Adrenal gland (tissue), 12 donors: ENCODE results near the gene TFB1M. TPM values are rescaled to one million over a fixed set of nuclear protein-coding genes. Genes with fewer than 3 reads are reported as not detected.

Experiments
- DNase-seq, 7 donors: peaks; one replicate each; pipeline ENCODE4 v3.0.0-alpha.2; 2019 to 2020
- H3K27ac ChIP-seq, 5 donors: fragments of 200-600 bp; sonication (generic) in 4 of 5; 1 replicate in 3 of 5; 2 replicates in 2 of 5; pipeline versions ENCODE4 v1.5.1 to v1.8.0; 2016 to 2020; ENCODE audit warnings: mild to moderate bottlenecking in 1 of 5
- H3K27me3 ChIP-seq: fragments of 200-600 bp; 2 replicates; pipeline ENCODE4 v1.8.0; 2021
- H3K36me3 ChIP-seq, 2 donors: fragments of 200-600 bp; replicated peaks in 1 of 2; 1 replicate in 1 of 2; 2 replicates in 1 of 2; pipeline versions ENCODE4 v1.5.1 to v1.8.0; 2018 to 2022
- H3K4me1 ChIP-seq, 2 donors: fragments of 200-600 bp; replicated peaks in 1 of 2; 1 replicate in 1 of 2; 2 replicates in 1 of 2; pipeline versions ENCODE4 v1.5.1 to v1.8.0; 2018 to 2021
- H3K4me3 ChIP-seq, 4 donors: fragments of 200-600 bp; sonication (generic) in 3 of 4; one replicate each; pipeline ENCODE4 v1.5.1; 2016 to 2018
- H3K9me3 ChIP-seq, 3 donors: fragments of 200-600 bp; sonication (generic) in 1 of 3; replicated peaks in 1 of 3; 1 replicate in 2 of 3; 2 replicates in 1 of 3; pipeline versions ENCODE4 v1.5.1 to v1.8.0; 2016 to 2021
- POLR2A ChIP-seq, 2 donors: fragments of 450-650 bp; IDR thresholded peaks; one replicate each; pipeline ENCODE4 v1.6.1; 2017; ENCODE audit warnings: antibody characterized with exemption in 2 of 2, mild to moderate bottlenecking in 2 of 2, moderate library complexity in 1 of 2
- WGBS, 4 donors: extraction: QIAGEN DNeasy Blood & Tissue Kit in 2 of 4; methylation state at CpG; one replicate each; pipeline versions ENCODE4 v1.1.5 to v1.1.7; 2013 to 2017; 5-methylcytosine and 5-hydroxymethylcytosine counted together
- intact Hi-C, 2 donors: fragments of 100-400 bp; cut with DNase I; formaldehyde crosslinking; loops; one replicate each; pipeline versions ENCODE4 v1.14.1 to v1.15.0; 2022 to 2023
- polyA plus RNA-seq, 3 donors: library from polyadenylated mRNA; stranded (reverse); fragments of 200-250 nt in 2 of 3; fragments of 350-450 nt in 1 of 3; fragmentation: Illumina TruSeq in 1 of 3; extraction: RNeasy Lipid Tissue Mini Kit (QIAGEN cat#74804) in 1 of 3; gene quantifications; one replicate each; pipeline ENCODE4 v1.2.3, GENCODE V29; 2013 to 2014
- total RNA-seq, 9 donors: library from RNA; depleted of rRNA in 4 of 9; stranded (reverse); fragments of >200 nt in 4 of 9; fragments of 120-200 nt in 1 of 9; fragmentation: NEBNext Ultra II Directional in 1 of 9; extraction: Animal tissue kit (Norgen Biotek cat#: 25700) in 1 of 9; gene quantifications; one replicate each; pipeline versions ENCODE4 v1.1.0 to v1.2.4, GENCODE V29; 2013 to 2023
- TF ChIP-seq, protein P1 (sequence below), 6 experiments: fragments of 450-650 bp in 4 of 6; fragments of 200-600 bp in 2 of 6; sonication (generic) in 1 of 6; IDR thresholded peaks; 1 replicate in 5 of 6; 2 replicates in 1 of 6; pipeline versions ENCODE4 v1.5.1 to v1.8.0; 2016 to 2021; ENCODE audit warnings: antibody characterized with exemption in 6 of 6, mild to moderate bottlenecking in 2 of 6, moderate library complexity in 1 of 6
- donor health status: healthy with polysubstance abuse.
- donor health status: Bipolar disorder and iron deficiency.
- donor health status: DM: yes; HTN: yes; CAD: no.
- donor health status: DM: no; HTN: no; CAD: no.
- donor health status: DM: no; HTN: no; CAD: no.
- donor health status: DM: yes; HTN: yes; CAD: no.

The TFB1M gene
- total and polyA plus RNA-seq, 12 donors = 17.1 to 74.8 (median 49.8) TPM

DNA sequence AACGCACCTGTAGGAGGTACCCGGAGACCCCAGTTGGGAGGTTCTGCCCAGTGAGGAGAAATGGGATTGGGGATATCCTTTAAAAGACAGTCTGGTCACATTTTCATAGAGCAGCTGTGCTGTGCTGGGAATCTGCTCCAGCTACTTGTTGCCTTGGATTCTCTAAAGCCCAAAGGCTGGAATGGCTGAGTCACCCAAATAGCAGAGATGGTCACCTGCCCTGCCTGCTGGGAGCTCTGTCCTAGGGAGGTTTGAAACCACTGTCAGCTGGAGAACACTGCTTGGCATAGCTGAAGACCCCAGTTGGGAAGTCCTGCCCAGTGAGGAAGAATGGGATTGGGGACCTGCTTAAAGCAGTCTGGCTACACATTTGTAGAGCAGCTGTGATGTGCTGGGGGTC lies 34.8 kb upstream of the TFB1M start:
- H3K36me3 ChIP-seq = no peaks in the 10 kb centered on the region
- WGBS, 4 donors = 92 to 100% (median 95%) methylated on average over 2 of the region's 2 CpGs
- H3K9me3 ChIP-seq = peaks cover 0 to 2% (median 0%) of the 10 kb centered on the region in 3 donors
- no peaks in the 10 kb centered on the region for H3K4me1 ChIP-seq
- H3K27ac ChIP-seq = no peak overlapping the region
- no peak overlapping the region for H3K4me3 ChIP-seq
- no peaks in the 10 kb centered on the region for H3K27me3 ChIP-seq
- intact Hi-C loops = no loop called here
- DNase-seq = no peak
- TF ChIP-seq, protein P1, sequence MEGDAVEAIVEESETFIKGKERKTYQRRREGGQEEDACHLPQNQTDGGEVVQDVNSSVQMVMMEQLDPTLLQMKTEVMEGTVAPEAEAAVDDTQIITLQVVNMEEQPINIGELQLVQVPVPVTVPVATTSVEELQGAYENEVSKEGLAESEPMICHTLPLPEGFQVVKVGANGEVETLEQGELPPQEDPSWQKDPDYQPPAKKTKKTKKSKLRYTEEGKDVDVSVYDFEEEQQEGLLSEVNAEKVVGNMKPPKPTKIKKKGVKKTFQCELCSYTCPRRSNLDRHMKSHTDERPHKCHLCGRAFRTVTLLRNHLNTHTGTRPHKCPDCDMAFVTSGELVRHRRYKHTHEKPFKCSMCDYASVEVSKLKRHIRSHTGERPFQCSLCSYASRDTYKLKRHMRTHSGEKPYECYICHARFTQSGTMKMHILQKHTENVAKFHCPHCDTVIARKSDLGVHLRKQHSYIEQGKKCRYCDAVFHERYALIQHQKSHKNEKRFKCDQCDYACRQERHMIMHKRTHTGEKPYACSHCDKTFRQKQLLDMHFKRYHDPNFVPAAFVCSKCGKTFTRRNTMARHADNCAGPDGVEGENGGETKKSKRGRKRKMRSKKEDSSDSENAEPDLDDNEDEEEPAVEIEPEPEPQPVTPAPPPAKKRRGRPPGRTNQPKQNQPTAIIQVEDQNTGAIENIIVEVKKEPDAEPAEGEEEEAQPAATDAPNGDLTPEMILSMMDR (IDR thresholded peaks at IDR 0.05) = no peak
- no peak for TF ChIP-seq POLR2A (IDR thresholded peaks at IDR 0.05)

DNA sequence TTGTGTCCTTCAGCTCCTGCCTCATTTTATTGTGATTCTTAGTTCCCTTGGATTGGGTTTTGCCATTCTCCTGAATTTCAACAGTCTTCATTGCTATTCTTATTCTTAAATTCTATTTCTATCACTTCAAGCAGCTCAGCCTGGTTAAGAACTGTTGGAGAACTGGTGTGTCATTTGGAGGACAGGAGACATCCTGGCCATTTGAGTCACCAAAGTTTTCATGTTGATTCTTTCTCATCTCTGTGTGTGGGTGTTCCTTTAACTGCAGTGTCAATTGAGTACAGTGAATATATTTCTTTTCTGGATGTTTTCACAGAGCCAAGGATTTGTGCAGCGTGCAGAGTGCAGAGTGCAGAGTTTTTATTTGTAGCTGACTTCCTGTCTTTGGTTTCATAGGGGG lies 33.5 kb upstream of the TFB1M start:
- H3K4me3 ChIP-seq = no peak overlapping the region
- no peak for TF ChIP-seq POLR2A (IDR thresholded peaks at IDR 0.05)
- TF ChIP-seq, protein P1 (IDR thresholded peaks at IDR 0.05) = no peak
- 87 to 88% (median 88%) methylated on average over 1 of the region's 1 CpG for WGBS, 4 donors
- no peaks in the 10 kb centered on the region for H3K27me3 ChIP-seq
- no peaks in the 10 kb centered on the region for H3K4me1 ChIP-seq
- H3K36me3 ChIP-seq = no peaks in the 10 kb centered on the region
- H3K9me3 ChIP-seq = no peaks in the 10 kb centered on the region
- no peak overlapping the region for H3K27ac ChIP-seq
- no peak for DNase-seq
- intact Hi-C loops = no loop called here

DNA sequence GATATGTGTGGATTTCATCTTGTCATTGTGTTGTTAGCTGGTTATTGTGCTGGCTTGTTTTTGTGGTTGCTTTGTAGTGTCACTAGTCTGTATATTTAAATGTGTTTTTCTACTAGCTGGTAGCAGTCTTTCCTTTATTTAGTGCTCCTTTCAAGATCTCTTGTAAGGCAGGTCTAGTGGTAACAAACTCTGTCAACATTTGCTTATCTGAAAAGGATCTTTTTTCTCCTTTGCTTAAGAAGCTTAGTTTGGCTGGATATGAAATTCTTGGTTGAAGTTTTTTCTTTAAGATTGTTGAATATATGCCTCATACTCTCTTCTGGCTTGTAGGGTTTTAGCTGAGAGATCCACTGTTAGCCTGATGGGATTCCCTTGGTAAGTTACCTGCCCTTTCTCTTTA lies 32.7 kb upstream of the TFB1M start:
- Histone ChIP-seq H3K4me1 (no peaks in the 10 kb centered on the region), H3K36me3 (no peaks in the 10 kb centered on the region), H3K27me3 (no peaks in the 10 kb centered on the region), H3K9me3 (no peaks in the 10 kb centered on the region), H3K4me3 (no peak overlapping the region), H3K27ac (no peak overlapping the region)
- TF ChIP-seq, protein P1 (IDR thresholded peaks at IDR 0.05) = no peak
- TF ChIP-seq POLR2A (IDR thresholded peaks at IDR 0.05) = no peak
- DNase-seq = no peak
- intact Hi-C loops = no loop called here

DNA sequence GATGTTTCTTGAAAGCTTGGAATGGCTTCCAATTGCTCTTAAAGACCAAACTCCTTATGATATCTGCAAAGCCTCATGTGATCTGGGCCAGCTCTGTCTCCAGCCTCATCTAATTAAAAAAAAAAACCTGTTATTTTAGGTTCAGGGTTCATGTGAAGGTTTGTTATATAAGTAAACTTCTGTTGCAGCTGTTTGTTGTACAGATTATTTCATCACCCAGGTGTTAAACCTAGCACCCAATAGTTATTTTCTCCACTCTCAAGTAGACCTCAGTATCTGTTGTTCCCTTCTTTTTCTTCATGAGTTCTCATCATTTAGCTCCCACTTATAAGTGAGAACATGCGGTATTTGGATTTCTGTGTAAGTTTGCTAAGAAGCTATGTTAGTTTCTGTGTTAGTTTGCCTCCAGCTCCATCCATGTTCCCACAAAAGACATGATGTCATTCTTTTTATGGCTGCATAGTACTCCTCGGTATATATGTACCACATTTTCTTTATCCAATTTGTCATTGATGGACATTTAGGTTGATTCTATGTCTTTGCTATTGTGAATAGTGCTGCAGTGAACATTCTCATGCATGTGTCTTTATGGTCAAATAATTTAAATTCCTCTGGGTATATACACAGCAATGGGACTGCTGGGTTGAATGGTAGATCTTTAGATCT lies 30.2 kb upstream of the TFB1M start:
- H3K36me3 ChIP-seq = no peaks in the 10 kb centered on the region
- no peak for DNase-seq
- H3K27me3 ChIP-seq = no peaks in the 10 kb centered on the region
- TF ChIP-seq, protein P1 (IDR thresholded peaks at IDR 0.05) = no peak
- TF ChIP-seq POLR2A (IDR thresholded peaks at IDR 0.05) = no peak
- H3K27ac ChIP-seq = no peak overlapping the region
- H3K9me3 ChIP-seq = peaks cover 0 to 7% (median 0%) of the 10 kb centered on the region in 3 donors
- H3K4me1 ChIP-seq = no peaks in the 10 kb centered on the region
- intact Hi-C loops = no loop called here
- H3K4me3 ChIP-seq = no peak overlapping the region
- 93 to 96% (median 94%) methylated on average over 2 of the region's 2 CpGs for WGBS, 4 donors
